ENCODE results near the gene UBA5. TPM values are rescaled to one million over a fixed set of nuclear protein-coding genes. Genes with fewer than 3 reads are reported as not detected.
A peak's percentile ranks its signal among the peaks of the same experiment; 100 is the strongest.

The UBA5 gene
- polyA plus RNA-seq, 1 donor: 65.6 TPM

DNA sequence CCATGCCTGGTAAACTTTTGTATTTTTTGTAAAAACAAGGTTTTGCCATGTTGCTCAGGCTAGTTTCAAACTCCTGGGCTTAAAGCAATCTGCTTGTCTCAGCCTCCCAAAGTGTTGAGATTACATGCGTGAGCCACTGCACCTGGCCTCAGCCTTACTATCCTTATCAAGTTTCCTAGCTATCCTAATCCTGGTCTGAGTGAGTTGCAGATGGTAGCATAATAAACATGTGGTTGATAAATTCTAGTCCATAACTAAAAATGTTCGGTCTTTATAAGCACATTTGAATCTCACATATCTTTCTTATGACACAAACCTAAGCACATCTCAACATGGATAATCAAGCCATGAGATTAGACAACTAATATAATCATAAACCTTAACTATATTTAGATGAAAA lies 43.6 kb downstream of the UBA5 start:
- Histone ChIP-seq H3K4me3 (ENCODE audit: low read length) (no peak overlapping the region), H3K36me3 (ENCODE audit: control insufficient read depth, insufficient read depth, low read length) (peaks cover 50% of the 10 kb centered on the region), H3K27ac (ENCODE audit: low read length) (no peak overlapping the region), H3K27me3 (ENCODE audit: control insufficient read depth, insufficient read depth, low read length) (no peaks in the 10 kb centered on the region), H3K9me3 (ENCODE audit: control insufficient read depth, low read depth, low read length) (no peaks in the 10 kb centered on the region), H3K4me1 (ENCODE audit: control insufficient read depth, insufficient read depth, low read length) (no peaks in the 10 kb centered on the region)
- WGBS (ENCODE audit: insufficient coverage, low lambda C conversion rate): no CpG with 5 or more reads among the region's 2 CpGs
- no peak for DNase-seq

DNA sequence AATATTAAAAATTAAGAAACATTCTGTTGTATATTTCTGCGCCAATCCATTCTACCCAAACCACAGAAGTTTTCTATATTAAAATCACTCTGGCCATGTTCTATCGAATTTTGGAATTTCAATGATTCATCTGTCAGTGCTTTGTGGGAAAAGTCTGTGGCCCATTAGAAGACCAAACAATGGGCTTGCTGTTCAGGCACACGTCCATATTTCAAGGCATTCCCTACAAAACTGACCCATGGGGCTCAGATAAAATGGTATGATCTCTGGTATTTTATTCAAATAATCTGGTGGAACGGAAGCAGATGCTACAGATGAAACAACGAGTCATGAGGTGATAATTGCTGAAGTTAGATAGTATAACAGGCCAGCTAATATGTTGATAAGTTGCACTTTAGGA lies 49.6 kb downstream of the UBA5 start:
- WGBS (ENCODE audit: insufficient coverage, low lambda C conversion rate): 100% methylated on average over 2 of the region's 5 CpGs
- Histone ChIP-seq H3K36me3 (ENCODE audit: control insufficient read depth, insufficient read depth, low read length) (peaks cover 42% of the 10 kb centered on the region), H3K4me1 (ENCODE audit: control insufficient read depth, insufficient read depth, low read length) (no peaks in the 10 kb centered on the region), H3K4me3 (ENCODE audit: low read length) (no peak overlapping the region), H3K27ac (ENCODE audit: low read length) (no peak overlapping the region), H3K27me3 (ENCODE audit: control insufficient read depth, insufficient read depth, low read length) (no peaks in the 10 kb centered on the region), H3K9me3 (ENCODE audit: control insufficient read depth, low read depth, low read length) (no peaks in the 10 kb centered on the region)
- DNase-seq: no peak

DNA sequence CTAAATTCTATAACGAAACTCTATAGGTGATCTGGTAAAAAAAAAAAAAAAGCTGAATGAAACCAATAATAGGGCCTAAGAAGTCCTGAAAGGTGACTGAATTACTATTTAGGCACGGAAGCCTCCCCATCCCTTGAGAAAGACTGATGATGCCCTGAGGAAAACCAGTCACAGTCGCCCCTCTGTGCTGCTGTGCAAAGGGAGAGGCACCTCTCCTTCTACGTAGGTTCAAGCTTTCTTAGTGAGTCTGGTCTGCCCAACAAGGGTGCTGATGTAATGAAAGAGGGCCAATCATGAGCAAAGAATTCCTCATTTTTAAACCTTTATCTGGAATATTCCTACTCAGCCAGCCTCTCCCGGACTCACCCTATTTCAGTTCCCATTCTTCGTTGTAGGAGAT lies 50.2 kb downstream of the UBA5 start:
- H3K36me3 ChIP-seq (ENCODE audit: control insufficient read depth, insufficient read depth, low read length): peaks cover 42% of the 10 kb centered on the region
- no peaks in the 10 kb centered on the region for H3K27me3 ChIP-seq (ENCODE audit: control insufficient read depth, insufficient read depth, low read length)
- 100% methylated on average over 2 of the region's 6 CpGs for WGBS (ENCODE audit: insufficient coverage, low lambda C conversion rate)
- H3K27ac ChIP-seq (ENCODE audit: low read length): no peak overlapping the region
- no peak overlapping the region for H3K4me3 ChIP-seq (ENCODE audit: low read length)
- H3K4me1 ChIP-seq (ENCODE audit: control insufficient read depth, insufficient read depth, low read length): no peaks in the 10 kb centered on the region
- H3K9me3 ChIP-seq (ENCODE audit: control insufficient read depth, low read depth, low read length): no peaks in the 10 kb centered on the region
- DNase-seq: no peak

DNA sequence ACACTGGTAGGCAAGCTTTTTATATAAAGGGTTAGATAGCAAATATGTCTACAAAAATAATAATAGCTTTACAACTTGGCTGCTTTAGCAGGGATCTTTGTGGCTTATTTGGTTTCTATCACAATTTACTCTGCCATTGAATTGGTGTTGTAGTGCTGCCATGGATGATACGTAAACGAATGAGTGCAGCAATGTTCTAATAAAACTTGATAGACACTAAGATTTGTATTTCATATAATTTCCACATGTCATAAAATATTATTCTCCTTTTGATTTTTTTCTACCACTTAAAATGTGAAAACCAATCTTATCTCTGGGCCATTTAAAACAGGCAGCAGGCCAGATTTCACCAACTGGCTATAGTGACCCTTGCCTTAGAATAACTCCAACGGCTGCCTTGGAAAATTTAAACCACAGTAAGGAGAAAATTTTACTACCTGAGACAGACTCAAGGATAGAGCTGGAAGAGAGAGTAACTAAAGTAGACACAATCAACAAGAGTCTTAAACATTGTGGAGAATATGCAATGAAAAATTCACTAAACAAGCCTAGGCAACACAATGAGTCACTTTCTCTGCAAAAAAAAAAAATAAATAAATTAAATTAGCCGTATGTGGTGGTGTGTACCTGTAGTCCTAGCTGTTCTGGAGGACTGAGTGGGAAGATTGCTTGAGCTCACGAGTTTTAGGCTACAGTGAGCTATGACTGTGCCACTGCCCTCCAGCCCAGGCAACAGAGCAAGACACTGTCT lies 54.0 kb downstream of the UBA5 start:
- WGBS (ENCODE audit: insufficient coverage, low lambda C conversion rate): no CpG with 5 or more reads among the region's 5 CpGs
- Histone ChIP-seq H3K27me3 (ENCODE audit: control insufficient read depth, insufficient read depth, low read length) (no peaks in the 10 kb centered on the region), H3K4me3 (ENCODE audit: low read length) (no peak overlapping the region), H3K9me3 (ENCODE audit: control insufficient read depth, low read depth, low read length) (no peaks in the 10 kb centered on the region), H3K36me3 (ENCODE audit: control insufficient read depth, insufficient read depth, low read length) (peaks cover 43% of the 10 kb centered on the region), H3K27ac (ENCODE audit: low read length) (no peak overlapping the region), H3K4me1 (ENCODE audit: control insufficient read depth, insufficient read depth, low read length) (no peaks in the 10 kb centered on the region)
- no peak for DNase-seq

DNA sequence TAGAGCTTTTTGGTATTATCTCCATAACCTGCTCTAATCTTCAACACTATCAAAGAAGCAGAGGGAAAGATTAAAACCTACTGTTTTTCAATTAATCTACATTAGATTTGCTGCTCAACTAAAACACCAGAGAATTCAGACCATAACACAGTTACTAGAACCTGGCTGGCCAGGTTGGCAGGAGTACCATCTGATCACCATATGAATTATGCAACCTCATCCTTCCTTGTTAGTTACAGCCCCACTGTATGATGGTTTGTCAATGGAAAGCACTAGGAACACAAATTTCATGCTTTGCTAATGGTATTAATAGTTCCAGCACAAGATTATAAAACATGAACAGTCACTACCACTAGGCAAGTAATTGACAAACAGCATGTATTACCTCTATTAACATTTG lies 56.2 kb downstream of the UBA5 start:
- H3K36me3 ChIP-seq (ENCODE audit: control insufficient read depth, insufficient read depth, low read length): peaks cover 24% of the 10 kb centered on the region
- no peaks in the 10 kb centered on the region for H3K9me3 ChIP-seq (ENCODE audit: control insufficient read depth, low read depth, low read length)
- DNase-seq: no peak

DNA sequence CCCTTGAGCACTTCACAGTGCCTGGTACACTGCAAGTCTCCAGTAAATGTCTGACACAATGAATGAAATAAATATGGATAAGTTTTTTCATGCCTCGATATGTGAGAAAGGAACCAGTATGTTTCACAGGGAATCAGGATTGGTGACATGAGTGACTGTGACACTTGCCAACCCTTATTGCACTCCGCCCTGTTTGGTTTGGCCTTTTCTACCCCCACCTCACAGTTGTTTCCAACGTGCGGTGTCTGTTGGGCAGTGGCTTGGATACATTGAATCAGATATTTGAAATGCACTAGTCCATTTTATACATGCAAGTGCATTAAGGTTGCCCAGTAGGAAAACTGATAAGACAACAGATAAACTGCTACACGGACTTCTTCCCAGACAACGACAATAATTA lies 60.1 kb downstream of the UBA5 start:
- Histone ChIP-seq H3K4me3 (ENCODE audit: low read length) (no peak overlapping the region), H3K27me3 (ENCODE audit: control insufficient read depth, insufficient read depth, low read length) (no peaks in the 10 kb centered on the region), H3K4me1 (ENCODE audit: control insufficient read depth, insufficient read depth, low read length) (no peaks in the 10 kb centered on the region), H3K27ac (ENCODE audit: low read length) (no peak overlapping the region), H3K9me3 (ENCODE audit: control insufficient read depth, low read depth, low read length) (peaks cover 2% of the 10 kb centered on the region), H3K36me3 (ENCODE audit: control insufficient read depth, insufficient read depth, low read length) (peaks cover 17% of the 10 kb centered on the region)
- DNase-seq: no peak
- WGBS (ENCODE audit: insufficient coverage, low lambda C conversion rate): 21% methylated on average over 2 of the region's 6 CpGs

More for the DNA sequence above, 56.2 kb downstream of the UBA5 start:
- no peaks in the 10 kb centered on the region for H3K4me1 ChIP-seq (ENCODE audit: control insufficient read depth, insufficient read depth, low read length)
- no peak overlapping the region for H3K4me3 ChIP-seq (ENCODE audit: low read length)
- H3K27ac ChIP-seq (ENCODE audit: low read length): no peak overlapping the region
- H3K27me3 ChIP-seq (ENCODE audit: control insufficient read depth, insufficient read depth, low read length): no peaks in the 10 kb centered on the region

DNA sequence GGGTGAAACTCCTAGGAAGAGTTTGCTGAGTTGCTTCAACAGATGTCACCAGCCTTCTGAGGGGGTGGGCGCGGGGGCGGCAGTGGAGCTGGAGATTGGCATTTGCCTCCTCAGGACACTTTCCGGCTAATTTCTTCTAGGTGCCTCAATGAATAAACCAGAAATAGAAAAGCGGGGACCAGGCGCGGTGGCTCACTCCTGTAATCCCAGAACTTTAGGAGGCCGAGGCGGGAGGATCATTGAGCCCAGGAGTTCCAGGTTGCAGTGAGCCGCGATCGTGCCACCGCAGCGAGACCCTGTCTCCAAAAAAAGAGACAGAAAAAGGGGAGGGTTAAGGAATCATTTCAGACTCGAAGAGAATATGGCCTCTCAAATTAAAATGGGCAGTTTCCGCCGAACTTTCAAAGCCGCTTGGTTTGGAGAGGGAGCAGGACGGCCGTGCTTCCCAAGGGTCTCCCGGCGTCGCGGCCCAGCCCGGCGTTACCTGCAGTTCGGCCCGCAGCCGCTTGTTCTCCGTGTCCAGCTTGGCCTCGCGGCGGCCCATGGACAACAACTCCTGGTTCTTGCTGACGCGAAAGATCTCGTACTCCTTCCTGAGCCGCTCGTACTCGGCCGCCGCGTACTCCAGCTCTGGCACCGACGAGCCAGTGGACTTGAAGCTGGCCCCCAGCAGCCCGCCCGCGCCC lies 61.5 kb downstream of the UBA5 start:
- Histone ChIP-seq H3K36me3 (ENCODE audit: control insufficient read depth, insufficient read depth, low read length) (peaks cover 10% of the 10 kb centered on the region), H3K4me1 (ENCODE audit: control insufficient read depth, insufficient read depth, low read length) (no peaks in the 10 kb centered on the region), H3K4me3 (ENCODE audit: low read length) (peak overlapping the region; percentile 84), H3K27me3 (ENCODE audit: control insufficient read depth, insufficient read depth, low read length) (no peaks in the 10 kb centered on the region), H3K9me3 (ENCODE audit: control insufficient read depth, low read depth, low read length) (peaks cover 2% of the 10 kb centered on the region), H3K27ac (ENCODE audit: low read length) (peak overlapping the region; percentile 85)
- peak in 1 of 2 donors; percentile 31 for DNase-seq
- WGBS (ENCODE audit: insufficient coverage, low lambda C conversion rate): 0% methylated on average over 5 of the region's 47 CpGs

DNA sequence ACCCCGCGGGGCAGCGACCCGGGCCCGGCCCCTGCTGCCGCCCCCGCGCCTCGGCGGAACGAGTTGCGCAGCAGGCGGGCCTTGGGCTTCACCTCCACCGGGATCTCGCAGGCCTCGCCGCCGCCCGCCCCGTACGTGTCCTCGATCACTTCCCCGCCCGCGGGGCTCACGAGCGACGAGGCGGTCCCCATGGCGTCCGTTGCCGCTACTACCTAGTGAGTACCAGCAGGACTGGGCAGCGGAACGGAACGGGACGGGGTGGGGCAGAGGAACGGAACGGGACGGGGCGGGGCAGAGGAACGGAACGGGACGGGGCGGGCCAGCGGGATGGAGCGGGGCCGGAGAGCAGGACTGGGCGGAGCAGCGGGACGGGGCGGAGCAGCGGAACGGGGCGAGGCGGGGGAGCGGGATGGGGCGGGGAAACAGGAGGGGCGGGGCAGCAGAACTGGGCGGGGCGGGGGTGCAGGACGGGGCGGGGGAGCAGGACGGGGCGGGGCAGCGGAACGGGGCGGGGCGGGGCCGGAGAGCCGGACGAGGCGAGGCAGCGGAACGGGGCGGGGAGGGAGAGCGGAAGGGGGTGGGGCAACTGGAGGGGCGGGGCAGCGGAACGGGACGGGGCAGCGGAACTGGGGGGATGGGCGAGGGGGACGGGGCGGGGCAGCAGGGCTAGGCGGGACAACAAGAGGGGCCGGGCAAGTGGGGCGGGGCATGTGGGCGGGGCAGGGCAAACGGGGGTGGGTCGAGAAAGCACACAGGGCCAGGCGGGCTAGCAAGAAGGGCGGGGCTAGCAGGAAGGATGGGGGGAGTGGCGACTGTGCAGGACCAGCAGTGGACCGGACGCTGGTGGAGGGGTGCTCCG lies 62.3 kb downstream of the UBA5 start, which contains the start of gene NPHP3:
TSS of gene NPHP3 (minus strand) at position 245 of the 859 bp plus-strand sequence. CDS start at position 191, 54 bp downstream.
- DNase-seq: peak; percentile 94
- no CpG with 5 or more reads among the region's 96 CpGs for WGBS (ENCODE audit: insufficient coverage, low lambda C conversion rate)

DNA sequence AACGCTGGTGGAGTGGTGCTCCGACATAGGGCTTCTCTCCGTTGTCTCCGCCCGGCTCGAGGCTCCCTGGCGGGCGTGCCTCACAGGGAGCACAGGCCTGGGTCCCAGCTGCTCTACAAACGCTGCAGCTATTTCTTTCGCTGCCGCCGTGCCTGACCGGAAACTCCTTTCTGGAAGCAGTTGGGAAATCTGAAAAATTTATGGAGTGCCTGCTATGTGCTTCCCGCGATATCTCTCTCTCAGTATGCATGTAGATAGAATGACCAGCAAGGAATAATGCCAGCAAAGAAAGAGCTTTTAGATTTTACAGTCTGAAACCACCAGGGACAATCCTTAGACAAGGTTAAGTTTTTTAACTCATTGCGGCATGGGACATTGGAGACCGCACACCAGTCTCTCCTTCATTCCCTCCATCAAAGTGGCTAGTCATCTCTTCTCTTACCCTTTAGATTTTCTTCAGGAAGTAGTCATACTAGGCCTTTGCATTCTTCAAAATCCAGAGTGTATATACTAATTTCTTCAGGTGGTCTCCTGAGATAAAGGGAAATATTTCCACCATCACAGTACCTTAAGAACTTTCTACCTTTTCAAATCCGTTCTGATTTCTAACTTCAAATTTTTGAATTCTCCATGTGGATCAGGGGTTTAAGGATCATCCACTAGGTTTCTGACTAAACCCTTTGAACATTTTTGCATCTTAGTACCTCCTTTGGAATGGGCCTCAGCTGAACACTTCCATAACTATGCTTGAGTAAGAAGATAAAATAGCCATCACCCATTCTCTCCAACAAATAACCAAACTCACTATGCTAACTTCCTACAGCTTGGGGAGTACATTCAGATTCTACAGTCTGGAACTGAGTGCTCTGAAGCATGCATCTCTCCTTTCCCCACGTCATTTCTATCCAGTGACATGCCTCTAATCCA lies 63.2 kb downstream of the UBA5 start:
- peaks cover 2% of the 10 kb centered on the region for H3K9me3 ChIP-seq (ENCODE audit: control insufficient read depth, low read depth, low read length)
- H3K4me1 ChIP-seq (ENCODE audit: control insufficient read depth, insufficient read depth, low read length): no peaks in the 10 kb centered on the region
- H3K36me3 ChIP-seq (ENCODE audit: control insufficient read depth, insufficient read depth, low read length): peaks cover 5% of the 10 kb centered on the region
- H3K27me3 ChIP-seq (ENCODE audit: control insufficient read depth, insufficient read depth, low read length): no peaks in the 10 kb centered on the region
- H3K4me3 ChIP-seq (ENCODE audit: low read length): peak overlapping the region; percentile 69
- H3K27ac ChIP-seq (ENCODE audit: low read length): peak overlapping the region; percentile 84
- DNase-seq: no peak
- 65% methylated on average over 2 of the region's 19 CpGs for WGBS (ENCODE audit: insufficient coverage, low lambda C conversion rate)

More for the DNA sequence above, 62.3 kb downstream of the UBA5 start, which contains the start of gene NPHP3:
- Histone ChIP-seq H3K4me3 (ENCODE audit: low read length) (peak within 1 kb of the TSS; percentile 84), H3K4me1 (ENCODE audit: control insufficient read depth, insufficient read depth, low read length) (no peaks in the 10 kb centered on the region), H3K27ac (ENCODE audit: low read length) (peak within 1 kb of the TSS; percentile 85), H3K9me3 (ENCODE audit: control insufficient read depth, low read depth, low read length) (peaks cover 2% of the 10 kb centered on the region), H3K27me3 (ENCODE audit: control insufficient read depth, insufficient read depth, low read length) (no peaks in the 10 kb centered on the region), H3K36me3 (ENCODE audit: control insufficient read depth, insufficient read depth, low read length) (peaks cover 5% of the 10 kb centered on the region)
